Measurements from ENCODE around the gene INPP5A.

Gene INPP5A

GRCh38 chr10:132630666-132631337 is 93.2 kb downstream of the INPP5A start:
- no peak for DNase-seq (ENCODE audit: low spot score)

- DNase-seq (ENCODE audit: low spot score): no peak
Observed at GRCh38 chr10:132631338-132631735, 93.8 kb downstream of the INPP5A start.

- no peak for DNase-seq (ENCODE audit: low spot score)
Observed at GRCh38 chr10:132632091-132632561, 94.5 kb downstream of the INPP5A start.

GRCh38 chr10:132632851-132633684 is 95.5 kb downstream of the INPP5A start:
- no peak for DNase-seq (ENCODE audit: low spot score)

- DNase-seq (ENCODE audit: low spot score): peak; percentile 91
Observed at GRCh38 chr10:132634241-132634946, 96.8 kb downstream of the INPP5A start.

GRCh38 chr10:132634947-132635271 is 97.3 kb downstream of the INPP5A start:
- DNase-seq (ENCODE audit: low spot score): no peak

GRCh38 chr10:132636358-132636757 is 98.8 kb downstream of the INPP5A start:
- DNase-seq (ENCODE audit: low spot score): no peak

GRCh38 chr10:132637477-132638129 is 100.0 kb downstream of the INPP5A start:
- DNase-seq (ENCODE audit: low spot score): peak; percentile 62

GRCh38 chr10:132638130-132638515 is 100.5 kb downstream of the INPP5A start:
- no peak for DNase-seq (ENCODE audit: low spot score)

GRCh38 chr10:132639470-132639869 is 101.9 kb downstream of the INPP5A start:
- DNase-seq (ENCODE audit: low spot score): no peak

- no peak for DNase-seq (ENCODE audit: low spot score)
Observed at GRCh38 chr10:132640326-132641125, 102.9 kb downstream of the INPP5A start.

- no peak for DNase-seq (ENCODE audit: low spot score)
Observed at GRCh38 chr10:132641401-132641800, 103.8 kb downstream of the INPP5A start.

GRCh38 chr10:132641966-132642731 is 104.6 kb downstream of the INPP5A start:
- no peak for DNase-seq (ENCODE audit: low spot score)

- no peak for DNase-seq (ENCODE audit: low spot score)
Observed at GRCh38 chr10:132642732-132643008, 105.1 kb downstream of the INPP5A start.

- DNase-seq (ENCODE audit: low spot score): no peak
Observed at GRCh38 chr10:132643709-132644526, 106.3 kb downstream of the INPP5A start.

- no peak for DNase-seq (ENCODE audit: low spot score)
Observed at GRCh38 chr10:132644527-132645246, 107.1 kb downstream of the INPP5A start.

- DNase-seq (ENCODE audit: low spot score): no peak
Observed at GRCh38 chr10:132645247-132645530, 107.6 kb downstream of the INPP5A start.

- DNase-seq (ENCODE audit: low spot score): no peak
Observed at GRCh38 chr10:132645630-132646442, 108.2 kb downstream of the INPP5A start.

Measured in SW480 (cell line).